DOHH2 (cell line): ENCODE measurements around the gene ANXA6.

Experiments
- H3F3A ChIP-seq: fragments of 200-600 bp; sonication (generic), shearing (Covaris generic); 2 replicates; pipeline ENCODE4 v1.6.0; 2016; ENCODE audit warnings: antibody characterized with exemption, mild to moderate bottlenecking; ENCODE audit not compliant: control insufficient read depth, insufficient read depth
- H3K27ac ChIP-seq: fragments of 200-600 bp; sonication (generic); 2 replicates; pipeline ENCODE4 v1.5.1; 2014; ENCODE audit warnings: low read depth, mild to moderate bottlenecking, low read length, moderate library complexity
- H3K27me3 ChIP-seq: fragments of 200-600 bp; sonication (generic); 2 replicates; pipeline ENCODE4 v1.6.1; 2014; ENCODE audit warnings: mild to moderate bottlenecking, low read length, mixed read lengths; ENCODE audit not compliant: control insufficient read depth
- H3K36me3 ChIP-seq: fragments of 200-600 bp; sonication (generic); 2 replicates; pipeline ENCODE4 v1.6.1; 2014; ENCODE audit warnings: mild to moderate bottlenecking, low read length, moderate library complexity, mixed read lengths; ENCODE audit not compliant: control insufficient read depth
- H3K4me1 ChIP-seq: fragments of 200-600 bp; sonication (generic); 2 replicates; pipeline ENCODE4 v1.6.1; 2014; ENCODE audit warnings: mild to moderate bottlenecking, low read length, mixed read lengths; ENCODE audit not compliant: control insufficient read depth
- H3K4me2 ChIP-seq: fragments of 200-600 bp; sonication (generic); 2 replicates; pipeline ENCODE4 v1.6.0; 2014; ENCODE audit warnings: mild to moderate bottlenecking, low read length, moderate library complexity
- H3K4me3 ChIP-seq: fragments of 200-600 bp; sonication (generic); 2 replicates; pipeline ENCODE4 v1.5.1; 2014; ENCODE audit warnings: mild to moderate bottlenecking, low read length, mixed read lengths
- H3K79me2 ChIP-seq: fragments of 200-600 bp; sonication (generic); 2 replicates; pipeline ENCODE4 v1.6.1; 2014; ENCODE audit warnings: mild to moderate bottlenecking, low read length, mixed read lengths; ENCODE audit not compliant: control insufficient read depth
- H3K9me2 ChIP-seq: fragments of 200-600 bp; sonication (generic); replicated peaks from 2 replicates; pipeline ENCODE4 v1.6.1; 2014; ENCODE audit warnings: mild to moderate bottlenecking, low read length, mixed read lengths; ENCODE audit not compliant: control insufficient read depth
- H3K9me3 ChIP-seq: fragments of 200-600 bp; sonication (generic); 2 replicates; pipeline ENCODE4 v1.6.1; 2014; ENCODE audit warnings: antibody characterized with exemption, low read length, mixed read lengths; ENCODE audit not compliant: control insufficient read depth, insufficient read depth
- H4K20me1 ChIP-seq: fragments of 200-600 bp; sonication (generic); 2 replicates; pipeline ENCODE4 v1.6.0; 2014; ENCODE audit warnings: low read depth, mild to moderate bottlenecking, antibody characterized with exemption, low read length, moderate library complexity; ENCODE audit not compliant: control insufficient read depth, insufficient read depth
- CTCF ChIP-seq: fragments of 200-600 bp; sonication (generic); IDR thresholded peaks from one replicate; pipeline ENCODE4 v1.5.1; 2014; ENCODE audit warnings: antibody characterized with exemption, mild to moderate bottlenecking, low read depth, low read length; ENCODE audit not compliant: poor library complexity, severe bottlenecking
- EZH2phosphoT487 ChIP-seq: fragments of 200-600 bp; sonication (generic); IDR thresholded peaks from 2 replicates; pipeline ENCODE4 v1.6.1; 2017; ENCODE audit warnings: borderline replicate concordance, mild to moderate bottlenecking, antibody characterized with exemption, low read length, moderate library complexity, mixed read lengths

Gene ANXA6

GRCh38 chr5:151132963-151133362, 24.6 kb downstream of the ANXA6 start:
- no peaks in the 10 kb centered on the region for H3K36me3 ChIP-seq
- peaks cover 27% of the 10 kb centered on the region for H3K4me1 ChIP-seq
- H4K20me1 ChIP-seq: no peaks in the 10 kb centered on the region
- no peak for TF ChIP-seq EZH2phosphoT487
- TF ChIP-seq CTCF: no peak
- H3K9me2 ChIP-seq: no peaks in the 10 kb centered on the region
- H3F3A ChIP-seq: no peaks in the 10 kb centered on the region
- H3K27ac ChIP-seq: no peak overlapping the region
- no peaks in the 10 kb centered on the region for H3K27me3 ChIP-seq
- H3K79me2 ChIP-seq: no peaks in the 10 kb centered on the region
- H3K4me2 ChIP-seq: 0 out of 2 replicates have a peak overlapping the region, but pooled peaks have one; percentile 4
- no peaks in the 10 kb centered on the region for H3K9me3 ChIP-seq
- H3K4me3 ChIP-seq: no peak overlapping the region

- Histone ChIP-seq H3K79me2 (no peaks in the 10 kb centered on the region), H3K27ac (no peak overlapping the region), H3K9me3 (no peaks in the 10 kb centered on the region), H3F3A (no peaks in the 10 kb centered on the region), H3K4me3 (no peak overlapping the region), H3K27me3 (no peaks in the 10 kb centered on the region), H3K9me2 (no peaks in the 10 kb centered on the region), H3K4me1 (peaks cover 29% of the 10 kb centered on the region), H3K36me3 (no peaks in the 10 kb centered on the region), H4K20me1 (no peaks in the 10 kb centered on the region), H3K4me2 (no peak overlapping the region)
- TF ChIP-seq EZH2phosphoT487 (no peak), CTCF (no peak)
Observed at GRCh38 chr5:151130922-151131891, 26.4 kb downstream of the ANXA6 start.

GRCh38 chr5:151130235-151130921, 27.2 kb downstream of the ANXA6 start:
- Histone ChIP-seq H3F3A (no peaks in the 10 kb centered on the region; the same call in 1 of the 2 replicates), H3K4me1 (peaks cover 37% of the 10 kb centered on the region), H3K27me3 (no peaks in the 10 kb centered on the region), H3K27ac (no peak overlapping the region), H3K4me3 (no peak overlapping the region), H3K4me2 (no peak overlapping the region), H3K9me2 (no peaks in the 10 kb centered on the region), H3K9me3 (no peaks in the 10 kb centered on the region), H4K20me1 (no peaks in the 10 kb centered on the region), H3K36me3 (no peaks in the 10 kb centered on the region), H3K79me2 (no peaks in the 10 kb centered on the region)
- no peak for TF ChIP-seq CTCF
- no peak for TF ChIP-seq EZH2phosphoT487
